ENCODE results near the gene ZNF860. TPM values are rescaled to one million over a fixed set of nuclear protein-coding genes. Genes with fewer than 3 reads are reported as not detected.

ZNF860 gene
- polyA plus RNA-seq, 1 of the 3 experiments (the other 2 are of a cell fraction): not detected

DNA sequence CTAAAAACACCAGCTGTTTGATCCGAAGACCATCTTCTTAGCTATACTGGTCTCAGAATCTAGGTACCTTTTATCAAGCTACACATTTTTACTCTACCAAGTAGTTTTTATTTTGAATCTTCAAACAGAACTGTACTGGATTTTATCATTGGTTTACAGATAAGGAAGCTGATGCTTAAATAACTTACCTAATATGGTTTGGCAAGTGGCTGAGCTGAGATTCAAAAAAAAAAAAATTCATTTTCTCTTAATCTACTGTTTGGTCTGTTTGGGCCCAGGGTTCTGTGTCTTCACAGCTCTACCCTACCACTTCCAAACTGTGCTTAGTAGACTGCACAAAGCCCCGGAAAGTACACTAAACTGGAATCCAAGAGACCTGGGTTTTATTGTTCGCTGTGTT, 35.7 kb downstream of the ZNF860 start:
- DNase-seq: no peak
- Histone ChIP-seq H3K27me3 (ENCODE audit: insufficient read depth) (no peaks in the 10 kb centered on the region), H3K9me2 (no peaks in the 10 kb centered on the region), H3K4me3 (ENCODE audit: low read depth in 2 of 2, low read length in 1 of 2) (no peak overlapping the region), H3K9ac (no peak overlapping the region), H3K4me2 (no peak overlapping the region), H3K27ac (ENCODE audit: low read depth in 2 of 2, low read length in 1 of 2) (no peak overlapping the region), H3K79me2 (ENCODE audit: insufficient read depth) (no peaks in the 10 kb centered on the region), H3K9me3 (no peaks in the 10 kb centered on the region), H4K20me1 (ENCODE audit: insufficient read depth) (no peaks in the 10 kb centered on the region), H2AFZ (ENCODE audit: low read depth) (no peak overlapping the region), H3K36me3 (replicated peaks in 1 of 2; ENCODE audit: control insufficient read depth in 1 of 2, insufficient read depth in 2 of 2, low read length in 1 of 2) (no peaks in the 10 kb centered on the region), H3K4me1 (ENCODE audit: control insufficient read depth in 1 of 2, insufficient read depth in 2 of 2, low read depth in 1 of 2, low read length in 1 of 2) (no peaks in the 10 kb centered on the region), H3F3A (replicated peaks; ENCODE audit: insufficient read depth) (no peaks in the 10 kb centered on the region)
- WGBS (ENCODE audit: low lambda C conversion rate): 56% methylated on average over 3 of the region's 3 CpGs
- TF ChIP-seq SIN3A (IDR thresholded peaks at IDR 0.05; ENCODE audit: borderline replicate concordance, low read depth, low read length): no peak
- TF ChIP-seq, protein P1, sequence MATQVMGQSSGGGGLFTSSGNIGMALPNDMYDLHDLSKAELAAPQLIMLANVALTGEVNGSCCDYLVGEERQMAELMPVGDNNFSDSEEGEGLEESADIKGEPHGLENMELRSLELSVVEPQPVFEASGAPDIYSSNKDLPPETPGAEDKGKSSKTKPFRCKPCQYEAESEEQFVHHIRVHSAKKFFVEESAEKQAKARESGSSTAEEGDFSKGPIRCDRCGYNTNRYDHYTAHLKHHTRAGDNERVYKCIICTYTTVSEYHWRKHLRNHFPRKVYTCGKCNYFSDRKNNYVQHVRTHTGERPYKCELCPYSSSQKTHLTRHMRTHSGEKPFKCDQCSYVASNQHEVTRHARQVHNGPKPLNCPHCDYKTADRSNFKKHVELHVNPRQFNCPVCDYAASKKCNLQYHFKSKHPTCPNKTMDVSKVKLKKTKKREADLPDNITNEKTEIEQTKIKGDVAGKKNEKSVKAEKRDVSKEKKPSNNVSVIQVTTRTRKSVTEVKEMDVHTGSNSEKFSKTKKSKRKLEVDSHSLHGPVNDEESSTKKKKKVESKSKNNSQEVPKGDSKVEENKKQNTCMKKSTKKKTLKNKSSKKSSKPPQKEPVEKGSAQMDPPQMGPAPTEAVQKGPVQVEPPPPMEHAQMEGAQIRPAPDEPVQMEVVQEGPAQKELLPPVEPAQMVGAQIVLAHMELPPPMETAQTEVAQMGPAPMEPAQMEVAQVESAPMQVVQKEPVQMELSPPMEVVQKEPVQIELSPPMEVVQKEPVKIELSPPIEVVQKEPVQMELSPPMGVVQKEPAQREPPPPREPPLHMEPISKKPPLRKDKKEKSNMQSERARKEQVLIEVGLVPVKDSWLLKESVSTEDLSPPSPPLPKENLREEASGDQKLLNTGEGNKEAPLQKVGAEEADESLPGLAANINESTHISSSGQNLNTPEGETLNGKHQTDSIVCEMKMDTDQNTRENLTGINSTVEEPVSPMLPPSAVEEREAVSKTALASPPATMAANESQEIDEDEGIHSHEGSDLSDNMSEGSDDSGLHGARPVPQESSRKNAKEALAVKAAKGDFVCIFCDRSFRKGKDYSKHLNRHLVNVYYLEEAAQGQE (IDR thresholded peaks at IDR 0.05; ENCODE audit: low read depth, low read length): no peak
- CTCF ChIA-PET: interaction anchor here (0.6 to 5.0 kb wide), 5 partner anchors 14 to 451 kb away, joined by 3 to 82 read pairs (median 4); no protein-coding TSS in a partner anchor
- POLR2A ChIA-PET: no interaction called here

DNA sequence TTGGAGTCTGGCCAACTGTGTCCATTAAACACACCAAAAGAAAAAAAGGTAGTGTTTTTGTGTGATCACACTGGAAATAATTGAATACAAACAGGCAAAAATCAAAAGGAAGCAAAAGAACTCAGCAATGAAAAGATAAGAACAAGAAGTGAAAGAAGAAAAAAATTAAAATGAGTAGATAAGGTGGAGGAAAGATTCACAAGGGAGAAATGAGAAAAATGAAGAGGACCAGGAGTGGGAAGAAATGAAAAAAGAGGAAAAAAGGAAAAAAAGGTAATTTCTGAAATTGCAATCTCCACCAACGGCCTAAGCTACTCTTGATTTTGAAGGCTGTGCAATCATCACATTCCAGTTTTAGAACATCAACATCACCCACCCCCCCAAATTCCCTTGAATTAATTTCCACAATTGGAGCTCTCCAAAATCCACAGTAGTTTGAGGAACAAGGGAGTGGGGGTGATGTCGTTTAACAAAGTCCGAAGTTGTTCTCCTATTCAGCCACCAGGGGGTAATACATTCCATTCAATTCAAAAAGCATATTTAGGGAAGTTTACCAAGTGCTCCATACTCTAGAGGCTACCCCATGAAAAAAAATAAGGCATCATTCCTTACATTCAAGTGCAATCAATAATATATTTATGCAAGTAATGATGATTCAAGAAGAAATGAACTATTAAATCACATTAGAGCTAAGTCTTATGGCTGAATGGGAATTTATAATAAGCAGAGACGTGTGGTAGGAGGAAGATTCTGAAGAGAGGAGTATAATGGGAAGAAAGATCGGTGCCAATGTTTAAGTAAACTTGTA, 37.4 kb downstream of the ZNF860 start:
- no peaks in the 10 kb centered on the region for H3K9me2 ChIP-seq
- no peaks in the 10 kb centered on the region for H4K20me1 ChIP-seq (ENCODE audit: insufficient read depth)
- H3K4me3 ChIP-seq (ENCODE audit: low read depth in 2 of 2, low read length in 1 of 2): no peak overlapping the region; a peak in 1 of 4 replicates
- H2AFZ ChIP-seq (ENCODE audit: low read depth): no peak overlapping the region
- 29% methylated on average over 5 of the region's 5 CpGs for WGBS (ENCODE audit: low lambda C conversion rate)
- no peak overlapping the region for H3K27ac ChIP-seq (ENCODE audit: low read depth in 2 of 2, low read length in 1 of 2)
- H3K4me1 ChIP-seq (ENCODE audit: control insufficient read depth in 1 of 2, insufficient read depth in 2 of 2, low read depth in 1 of 2, low read length in 1 of 2): no peaks in the 10 kb centered on the region
- CTCF ChIA-PET: interaction anchor here (0.6 to 5.0 kb wide), 55 partner anchors 9 to 449 kb away, joined by 3 to 82 read pairs (median 4); no protein-coding TSS in a partner anchor
- H3K27me3 ChIP-seq (ENCODE audit: insufficient read depth): no peaks in the 10 kb centered on the region
- TF ChIP-seq, protein P2, sequence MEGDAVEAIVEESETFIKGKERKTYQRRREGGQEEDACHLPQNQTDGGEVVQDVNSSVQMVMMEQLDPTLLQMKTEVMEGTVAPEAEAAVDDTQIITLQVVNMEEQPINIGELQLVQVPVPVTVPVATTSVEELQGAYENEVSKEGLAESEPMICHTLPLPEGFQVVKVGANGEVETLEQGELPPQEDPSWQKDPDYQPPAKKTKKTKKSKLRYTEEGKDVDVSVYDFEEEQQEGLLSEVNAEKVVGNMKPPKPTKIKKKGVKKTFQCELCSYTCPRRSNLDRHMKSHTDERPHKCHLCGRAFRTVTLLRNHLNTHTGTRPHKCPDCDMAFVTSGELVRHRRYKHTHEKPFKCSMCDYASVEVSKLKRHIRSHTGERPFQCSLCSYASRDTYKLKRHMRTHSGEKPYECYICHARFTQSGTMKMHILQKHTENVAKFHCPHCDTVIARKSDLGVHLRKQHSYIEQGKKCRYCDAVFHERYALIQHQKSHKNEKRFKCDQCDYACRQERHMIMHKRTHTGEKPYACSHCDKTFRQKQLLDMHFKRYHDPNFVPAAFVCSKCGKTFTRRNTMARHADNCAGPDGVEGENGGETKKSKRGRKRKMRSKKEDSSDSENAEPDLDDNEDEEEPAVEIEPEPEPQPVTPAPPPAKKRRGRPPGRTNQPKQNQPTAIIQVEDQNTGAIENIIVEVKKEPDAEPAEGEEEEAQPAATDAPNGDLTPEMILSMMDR (IDR thresholded peaks at IDR 0.05): peak; percentile 73
- TF ChIP-seq RAD21 (IDR thresholded peaks at IDR 0.05; ENCODE audit: low read length) (peak; percentile 81), GATA2 (CRISPR knock-in tag; IDR thresholded peaks at IDR 0.05) (no peak), SMC3 (IDR thresholded peaks at IDR 0.05; ENCODE audit: low read depth, low read length) (peak; percentile 69)
- DNase-seq: peak; percentile 55
- H3F3A ChIP-seq (replicated peaks; ENCODE audit: insufficient read depth): no peaks in the 10 kb centered on the region
- no peak overlapping the region for H3K4me2 ChIP-seq
- POLR2A ChIA-PET: no interaction called here
- H3K36me3 ChIP-seq (replicated peaks in 1 of 2; ENCODE audit: control insufficient read depth in 1 of 2, insufficient read depth in 2 of 2, low read length in 1 of 2): no peaks in the 10 kb centered on the region
- no peaks in the 10 kb centered on the region for H3K9me3 ChIP-seq
- no peak overlapping the region for H3K9ac ChIP-seq
- no peaks in the 10 kb centered on the region for H3K79me2 ChIP-seq (ENCODE audit: insufficient read depth)
